Endothelial cell of umbilical vein (primary cell): ENCODE data around the gene CYTH1. TPM values are rescaled to one million over a fixed set of nuclear protein-coding genes. Genes with fewer than 3 reads are reported as not detected.

Source experiments
- BruUV-seq: library from RNA; stranded (reverse); fragments of 400-500 nt; replicated peaks from 2 replicates; lab custom pipeline; 2021; lab: Mats Ljungman, UMichigan
- CTCF ChIA-PET: fragments of 300-600, 350-600 bp; sonication (Branson Sonifier 250); formaldehyde crosslinking; loops from one replicate; lab custom pipeline; 2021; ENCODE audit warnings: antibody characterized with exemption, inconsistent platforms; lab: Charles Lee
- POLR2A ChIA-PET: fragments of 300-600, 350-600 bp; sonication (Branson Sonifier 250); formaldehyde crosslinking; loops from one replicate; lab custom pipeline; 2021; ENCODE audit warnings: antibody characterized with exemption, inconsistent platforms; lab: Charles Lee
- DNase-seq: peaks from one replicate; pipeline ENCODE4 v3.0.0-alpha.2; 2011; ENCODE audit warnings: low read depth, low spot score
- FAIRE-seq: peaks from 2 replicates; lab custom pipeline; 2011; peaks lifted over from hg19 to GRCh38; lab: Jason Lieb, UNC
- H2AFZ ChIP-seq: 2 replicates; pipeline ENCODE4 v1.6.0; 2012; ENCODE audit warnings: low read depth, low read length, control low read depth, inconsistent platforms
- H3K27ac ChIP-seq: 2 replicates; pipeline ENCODE4 v1.5.1; 2011; ENCODE audit warnings: low read depth, mild to moderate bottlenecking, control low read depth, low read length, moderate library complexity; ENCODE audit not compliant: insufficient read depth
- H3K27me3 ChIP-seq, 2 experiments: 2 replicates each; pipeline versions ENCODE4 v1.6.0 to v1.6.1; 2011; ENCODE audit warnings: low read length in 2 of 2, mixed read lengths in 1 of 2; ENCODE audit not compliant: control insufficient read depth in 2 of 2, insufficient read depth in 2 of 2
- H3K36me3 ChIP-seq, 2 experiments: 2 replicates in 1 of 2; 3 replicates in 1 of 2; pipeline ENCODE4 v1.5.1; 2011; ENCODE audit warnings: low read length in 2 of 2, mild to moderate bottlenecking in 1 of 2, moderate library complexity in 1 of 2; ENCODE audit not compliant: control insufficient read depth in 2 of 2, insufficient read depth in 2 of 2; ENCODE audit errors: extremely low read depth in 1 of 2
- H3K4me1 ChIP-seq: 3 replicates; pipeline ENCODE4 v1.5.1; 2011; ENCODE audit warnings: mild to moderate bottlenecking, low read length; ENCODE audit not compliant: control insufficient read depth, insufficient read depth; ENCODE audit errors: extremely low read depth
- H3K4me2 ChIP-seq: 2 replicates; pipeline ENCODE4 v1.6.1; 2011; ENCODE audit warnings: low read length, control low read depth, mixed read lengths; ENCODE audit not compliant: insufficient read depth
- H3K4me3 ChIP-seq, 3 experiments: fragments of 200-600 bp in 1 of 3; sonication (generic), shearing (Covaris generic) in 1 of 3; replicated peaks in 1 of 3; 2 replicates each; pipeline ENCODE4 v1.5.1; 2011 to 2016; ENCODE audit warnings: control low read depth in 3 of 3, low read length in 3 of 3, mild to moderate bottlenecking in 2 of 3, inconsistent platforms in 1 of 3, low read depth in 1 of 3, moderate library complexity in 1 of 3; ENCODE audit not compliant: insufficient read depth in 1 of 3
- H3K79me2 ChIP-seq: 2 replicates; pipeline ENCODE4 v1.6.0; 2012; ENCODE audit warnings: low read length, inconsistent platforms; ENCODE audit not compliant: control insufficient read depth, insufficient read depth
- H3K9ac ChIP-seq: replicated peaks from 2 replicates; pipeline ENCODE3; 2011; ENCODE audit warnings: low read length, control low read depth; ENCODE audit not compliant: insufficient read depth; ENCODE audit errors: extremely low read depth
- H3K9me1 ChIP-seq: replicated peaks from 3 replicates; pipeline ENCODE4 v1.6.0; 2011; ENCODE audit warnings: mild to moderate bottlenecking, low read length; ENCODE audit not compliant: control insufficient read depth, insufficient read depth; ENCODE audit errors: extremely low read depth
- H3K9me3 ChIP-seq: replicated peaks from 2 replicates; pipeline ENCODE4 v1.5.1; 2012; ENCODE audit warnings: low read length, inconsistent platforms; ENCODE audit not compliant: control insufficient read depth, insufficient read depth
- H4K20me1 ChIP-seq: replicated peaks from 2 replicates; pipeline ENCODE3; 2011; ENCODE audit warnings: mild to moderate bottlenecking, low read length; ENCODE audit not compliant: control insufficient read depth, insufficient read depth; ENCODE audit errors: extremely low read depth
- CTCF ChIP-seq, 2 donors: IDR thresholded peaks; 1 replicate in 1 of 2; 2 replicates in 1 of 2; pipeline ENCODE4 v1.5.1; 2011; ENCODE audit warnings: low read length in 2 of 2, mild to moderate bottlenecking in 2 of 2, moderate library complexity in 2 of 2, control low read depth in 1 of 2, inconsistent platforms in 1 of 2, low read depth in 1 of 2; ENCODE audit not compliant: insufficient read depth in 1 of 2; ENCODE audit errors: extremely low read depth in 1 of 2
- EZH2 ChIP-seq: IDR thresholded peaks from 2 replicates; pipeline ENCODE4 v1.6.1; 2012; ENCODE audit warnings: borderline replicate concordance, low read depth, mild to moderate bottlenecking, moderate library complexity, low read length, inconsistent platforms; ENCODE audit not compliant: severe bottlenecking
- FOS ChIP-seq: IDR thresholded peaks from 2 replicates; pipeline ENCODE4 v1.6.1; 2011; ENCODE audit warnings: mild to moderate bottlenecking, low read length, moderate library complexity, borderline replicate concordance; ENCODE audit not compliant: insufficient read depth
- GATA2 ChIP-seq: IDR thresholded peaks from 2 replicates; pipeline ENCODE4 v1.7.0; 2011; ENCODE audit warnings: low read depth, mild to moderate bottlenecking, moderate library complexity, mixed read lengths, low read length; ENCODE audit not compliant: insufficient read length, insufficient read depth
- JUN ChIP-seq: IDR thresholded peaks from 2 replicates; pipeline ENCODE4 v1.6.1; 2011; ENCODE audit warnings: borderline replicate concordance, low read depth; ENCODE audit not compliant: insufficient read length, insufficient read depth
- MAX ChIP-seq: IDR thresholded peaks from 2 replicates; pipeline ENCODE4 v1.6.1; 2011; ENCODE audit not compliant: insufficient read depth, insufficient read length
- MYC ChIP-seq: IDR thresholded peaks from one replicate; pipeline ENCODE4 v1.6.1; 2011; ENCODE audit warnings: mild to moderate bottlenecking, low read depth, low read length
- POLR2A ChIP-seq: IDR thresholded peaks from 2 replicates; pipeline ENCODE4 v1.6.1; 2012; ENCODE audit warnings: low read depth, mild to moderate bottlenecking, control low read depth, low read length
- POLR2AphosphoS5 ChIP-seq: IDR thresholded peaks from 2 replicates; pipeline ENCODE4 v1.6.1; 2012; ENCODE audit warnings: low read depth, mild to moderate bottlenecking, control low read depth, low read length, moderate library complexity; ENCODE audit not compliant: insufficient read depth
- dilution Hi-C: fragments of 300-500 bp; cut with MboI; formaldehyde crosslinking; loops from one replicate; pipeline ENCODE4 v1.15.0; 2019; ENCODE audit warnings: low sequenced_read_pairs; ENCODE audit not compliant: extremely low pct_ligation_motif_present
- intact Hi-C: fragments of 100-400 bp; cut with micrococcal nuclease; formaldehyde crosslinking; loops from one replicate; pipeline ENCODE4 v1.10.0; 2022
- polyA plus RNA-seq, 4 experiments: library from polyadenylated mRNA; depleted of rRNA in 3 of 4; stranded (reverse) in 3 of 4; unstranded in 1 of 4; fragments of >200 nt; gene quantifications; 2 replicates each; pipeline versions ENCODE4 v1.2.1 to v1.2.3, GENCODE V29; 2011 to 2012; ENCODE audit warnings: missing spikeins in 1 of 4
- total RNA-seq: library from RNA; stranded (reverse); gene quantifications from 2 replicates; pipeline ENCODE4 v1.2.3, GENCODE V29; 2021

CYTH1 gene
- total and polyA plus RNA-seq, 2 donors (not counting 3 experiments of a cell fraction or from before 2014, with no cell fraction given), result 35.9 to 49.9 TPM

GRCh38 chr17:78675836-78676235, 106.2 kb downstream of the CYTH1 start:
- POLR2A ChIA-PET, result no interaction called here

More at GRCh38 chr17:78675836-78676235, 106.2 kb downstream of the CYTH1 start:
- Histone ChIP-seq H3K79me2 (no peaks in the 10 kb centered on the region), H3K9me3 (no peaks in the 10 kb centered on the region), H3K36me3 (peaks cover 11 to 43% of the 10 kb centered on the region in 2 experiments), H4K20me1 (no peaks in the 10 kb centered on the region), H3K27me3 (no peaks in the 10 kb centered on the region), H3K4me3 (no peak overlapping the region), H3K9me1 (no peaks in the 10 kb centered on the region), H3K4me2 (no peak overlapping the region), H2AFZ (no peak overlapping the region), H3K4me1 (peaks cover 11% of the 10 kb centered on the region), H3K9ac (no peak overlapping the region), H3K27ac (no peak overlapping the region)
- intact Hi-C loops, result no loop called here
- CTCF ChIA-PET, result interaction anchor here (1.1 to 1.8 kb wide), 2 partner anchors 10 to 11 kb away, joined by 3 to 5 read pairs; no protein-coding TSS in a partner anchor
- DNase-seq, result no peak
- FAIRE-seq, result no peak
- TF ChIP-seq POLR2A (no peak), CTCF (IDR thresholded peaks at IDR 0.05; ENCODE audit: extremely low read depth in 1 of 2, insufficient read depth in 1 of 2, low read depth in 1 of 2, low read length in 2 of 2) (no peak), FOS (no peak), MAX (no peak), EZH2 (no peak), POLR2AphosphoS5 (no peak), JUN (no peak), MYC (no peak), GATA2 (no peak)
- dilution Hi-C loops, result no loop called here
- no TSS peak for BruUV-seq
